H1 (cell line): ENCODE measurements around the gene HDC. TPM values are rescaled to one million over a fixed set of nuclear protein-coding genes. Genes with fewer than 3 reads are reported as not detected.

Experiments
- CTCF ChIA-PET: fragments of 300-600 bp; sonication (Branson Sonifier 250); formaldehyde crosslinking; loops from one replicate; lab custom pipeline; 2021; ENCODE audit not compliant: partially characterized antibody; lab: Charles Lee
- POLR2A ChIA-PET: fragments of 300-600 bp; sonication (Branson Sonifier 250); formaldehyde crosslinking; loops from one replicate; lab custom pipeline; 2021; ENCODE audit warnings: inconsistent platforms; ENCODE audit not compliant: partially characterized antibody; lab: Charles Lee
- DNase-seq, 2 experiments: peaks; one replicate each; pipeline versions ENCODE4 v3.0.0 to v3.0.0-alpha.2; 2010 to 2022; ENCODE audit warnings: low spot score in 2 of 2, low read depth in 1 of 2, mixed read lengths in 1 of 2
- FAIRE-seq: peaks from 2 replicates; lab custom pipeline; 2011; peaks lifted over from hg19 to GRCh38; lab: Jason Lieb, UNC
- H2AFZ ChIP-seq: 2 replicates; pipeline ENCODE4 v1.8.1; 2012; ENCODE audit warnings: low read length, inconsistent platforms
- H2AK5ac ChIP-seq: 2 replicates; pipeline ENCODE4 v1.6.1; 2013; ENCODE audit warnings: low read depth, low read length
- H2BK120ac ChIP-seq: replicated peaks from 2 replicates; pipeline ENCODE3; 2013; ENCODE audit warnings: low read depth, low read length, inconsistent platforms
- H2BK12ac ChIP-seq: 2 replicates; pipeline ENCODE4 v1.6.1; 2013; ENCODE audit warnings: low read depth, low read length
- H2BK15ac ChIP-seq: 2 replicates; pipeline ENCODE4 v1.6.1; 2013; ENCODE audit warnings: low read length
- H2BK20ac ChIP-seq: 2 replicates; pipeline ENCODE4 v1.6.1; 2013; ENCODE audit warnings: low read length
- H2BK5ac ChIP-seq: 2 replicates; pipeline ENCODE4 v1.6.1; 2013; ENCODE audit warnings: low read depth, low read length
- H3K14ac ChIP-seq: 2 replicates; pipeline ENCODE4 v1.6.1; 2013; ENCODE audit warnings: inconsistent platforms; ENCODE audit not compliant: insufficient read length
- H3K18ac ChIP-seq: 2 replicates; pipeline ENCODE4 v1.6.1; 2013; ENCODE audit warnings: low read length; ENCODE audit errors: extremely low read depth
- H3K23ac ChIP-seq: 2 replicates; pipeline ENCODE4 v1.6.1; 2013; ENCODE audit warnings: inconsistent platforms; ENCODE audit not compliant: insufficient read length
- H3K23me2 ChIP-seq: 2 replicates; pipeline ENCODE4 v1.6.1; 2013; ENCODE audit warnings: low read depth, low read length
- H3K27ac ChIP-seq: 2 replicates; pipeline ENCODE4 v1.6.1; 2011; ENCODE audit warnings: low read depth, low read length, inconsistent platforms
- H3K27me3 ChIP-seq, 4 experiments: replicated peaks in 1 of 4; 1 replicate in 1 of 4; 2 replicates in 3 of 4; pipeline versions ENCODE4 v1.6.1 to v1.8.1; 2011 to 2013; ENCODE audit warnings: low read length in 3 of 4, mild to moderate bottlenecking in 3 of 4, inconsistent platforms in 2 of 4, mixed read lengths in 2 of 4, moderate library complexity in 1 of 4; ENCODE audit not compliant: control insufficient read depth in 3 of 4, insufficient read depth in 3 of 4; ENCODE audit errors: extremely low read depth in 1 of 4
- H3K36me3 ChIP-seq, 4 experiments: 2 replicates each; pipeline versions ENCODE4 v1.6.1 to v1.8.1; 2011 to 2013; ENCODE audit warnings: mild to moderate bottlenecking in 4 of 4, low read length in 3 of 4, moderate library complexity in 2 of 4, control low read depth in 1 of 4, inconsistent platforms in 1 of 4; ENCODE audit not compliant: insufficient read depth in 4 of 4, control insufficient read depth in 2 of 4
- H3K4ac ChIP-seq: replicated peaks from 2 replicates; pipeline ENCODE3; 2013; ENCODE audit warnings: low read length, low read depth, mixed read lengths, inconsistent platforms; ENCODE audit not compliant: insufficient read length
- H3K4me1 ChIP-seq, 4 experiments: replicated peaks in 1 of 4; 1 replicate in 1 of 4; 2 replicates in 3 of 4; pipeline versions ENCODE4 v1.6.1 to v1.8.1; 2011 to 2013; ENCODE audit warnings: low read length in 3 of 4, inconsistent platforms in 2 of 4, mixed read lengths in 1 of 4; ENCODE audit not compliant: insufficient read depth in 4 of 4, control insufficient read depth in 3 of 4
- H3K4me2 ChIP-seq, 2 experiments: 2 replicates each; pipeline versions ENCODE4 v1.6.1 to v1.8.1; 2011 to 2013; ENCODE audit warnings: low read depth in 2 of 2, low read length in 2 of 2, control low read depth in 1 of 2, inconsistent platforms in 1 of 2, mild to moderate bottlenecking in 1 of 2; ENCODE audit not compliant: insufficient read depth in 1 of 2
- H3K4me3 ChIP-seq, 4 experiments: fragments of 200-600, 300-600 bp in 1 of 4; sonication (generic), shearing (Covaris generic), sonication (Bioruptor Twin) in 1 of 4; 2 replicates each; pipeline versions ENCODE4 v1.5.1 to v1.8.1; 2011 to 2016; ENCODE audit warnings: low read length in 4 of 4, low read depth in 3 of 4, control low read depth in 2 of 4, inconsistent platforms in 2 of 4, mild to moderate bottlenecking in 2 of 4, mixed read lengths in 1 of 4, moderate library complexity in 1 of 4; ENCODE audit not compliant: insufficient read depth in 2 of 4; ENCODE audit errors: extremely low read depth in 1 of 4
- H3K56ac ChIP-seq: replicated peaks from 2 replicates; pipeline ENCODE3; 2013; ENCODE audit warnings: low read depth, mild to moderate bottlenecking, mixed read lengths, low read length, inconsistent platforms; ENCODE audit not compliant: insufficient read length
- H3K79me1 ChIP-seq: 2 replicates; pipeline ENCODE4 v1.6.1; 2013; ENCODE audit warnings: low read depth, low read length, control low read depth
- H3K79me2 ChIP-seq, 2 experiments: 2 replicates each; pipeline versions ENCODE4 v1.6.1 to v1.8.1; 2012 to 2013; ENCODE audit warnings: low read length in 2 of 2, mild to moderate bottlenecking in 2 of 2, inconsistent platforms in 1 of 2; ENCODE audit not compliant: insufficient read depth in 2 of 2, control insufficient read depth in 1 of 2
- H3K9ac ChIP-seq, 4 experiments: replicated peaks in 1 of 4; 1 replicate in 1 of 4; 2 replicates in 3 of 4; pipeline versions ENCODE4 v1.6.1 to v1.8.1; 2011 to 2013; ENCODE audit warnings: low read depth in 3 of 4, low read length in 3 of 4, control low read depth in 2 of 4, mild to moderate bottlenecking in 2 of 4, moderate library complexity in 2 of 4, inconsistent platforms in 1 of 4; ENCODE audit errors: extremely low read depth in 1 of 4
- H3K9me3 ChIP-seq, 2 experiments: 2 replicates each; pipeline versions ENCODE4 v1.6.1 to v1.8.1; 2012 to 2013; ENCODE audit warnings: mild to moderate bottlenecking in 2 of 2, moderate library complexity in 2 of 2, control low read depth in 1 of 2, inconsistent platforms in 1 of 2, low read depth in 1 of 2, low read length in 1 of 2, mixed read lengths in 1 of 2; ENCODE audit not compliant: insufficient read depth in 2 of 2
- H4K20me1 ChIP-seq, 2 experiments: replicated peaks in 1 of 2; 2 replicates each; pipeline versions ENCODE3 to v1.8.1; 2011 to 2013; ENCODE audit warnings: inconsistent platforms in 2 of 2, low read length in 2 of 2, mild to moderate bottlenecking in 1 of 2; ENCODE audit not compliant: insufficient read depth in 2 of 2, control insufficient read depth in 1 of 2
- H4K5ac ChIP-seq: 2 replicates; pipeline ENCODE4 v1.6.1; 2013; ENCODE audit warnings: low read length, low read depth, mixed read lengths, inconsistent platforms; ENCODE audit not compliant: insufficient read length
- H4K8ac ChIP-seq: 2 replicates; pipeline ENCODE4 v1.8.0; 2013; ENCODE audit warnings: mild to moderate bottlenecking, moderate library complexity, low read length, inconsistent platforms; ENCODE audit not compliant: insufficient read depth; ENCODE audit errors: extremely low read depth
- H4K91ac ChIP-seq: replicated peaks from 2 replicates; pipeline ENCODE3; 2013; ENCODE audit warnings: low read length, mixed read lengths, inconsistent platforms; ENCODE audit not compliant: insufficient read length
- BRCA1 ChIP-seq: IDR thresholded peaks from 2 replicates; pipeline ENCODE4 v1.6.1; 2012; ENCODE audit warnings: low read depth, low read length, improper control_type of control experiment
- CEBPB ChIP-seq: IDR thresholded peaks from 2 replicates; pipeline ENCODE4 v1.6.1; 2012; ENCODE audit warnings: low read depth, low read length
- CREB1 ChIP-seq: IDR thresholded peaks from 2 replicates; pipeline ENCODE4 v1.6.1; 2012; ENCODE audit warnings: inconsistent platforms
- GABPA ChIP-seq: IDR thresholded peaks from 2 replicates; pipeline ENCODE4 v1.6.1; 2011; ENCODE audit warnings: mild to moderate bottlenecking, low read length, moderate library complexity, borderline replicate concordance; ENCODE audit not compliant: insufficient read depth
- HDAC2 ChIP-seq, 2 experiments: fragments of 300-600 bp in 1 of 2; sonication (generic) in 1 of 2; IDR thresholded peaks; 2 replicates each; pipeline ENCODE4 v1.6.1; 2011 to 2012; ENCODE audit warnings: low read depth in 2 of 2, low read length in 2 of 2, mild to moderate bottlenecking in 2 of 2, moderate library complexity in 2 of 2, borderline replicate concordance in 1 of 2, inconsistent platforms in 1 of 2
- JUND ChIP-seq: IDR thresholded peaks from 2 replicates; pipeline ENCODE4 v1.6.1; 2011; ENCODE audit warnings: mild to moderate bottlenecking, improper control_type of control experiment, low read length
- KDM4A ChIP-seq: IDR thresholded peaks from one replicate; pipeline ENCODE4 v1.7.1; 2012; ENCODE audit warnings: low read depth, mild to moderate bottlenecking, moderate library complexity, low read length, inconsistent platforms; ENCODE audit not compliant: severe bottlenecking
- KDM5A ChIP-seq: fragments of 200-600 bp; IDR thresholded peaks from 2 replicates; pipeline ENCODE4 v1.7.1; 2012; ENCODE audit warnings: mild to moderate bottlenecking, low read length, inconsistent platforms, mixed read lengths
- NANOG ChIP-seq: IDR thresholded peaks from 2 replicates; pipeline ENCODE4 v1.6.1; 2011; ENCODE audit warnings: low read length, low read depth, mild to moderate bottlenecking, inconsistent platforms; ENCODE audit not compliant: insufficient read depth, poor library complexity, severe bottlenecking
- NRF1 ChIP-seq: IDR thresholded peaks from 2 replicates; pipeline ENCODE4 v1.6.1; 2011; ENCODE audit warnings: mild to moderate bottlenecking, low read depth, low read length, improper control_type of control experiment
- POLR2AphosphoS5 ChIP-seq: IDR thresholded peaks from 2 replicates; pipeline ENCODE4 v1.6.1; 2011; ENCODE audit warnings: low read depth, low read length
- RBBP5 ChIP-seq: IDR thresholded peaks from 2 replicates; pipeline ENCODE4 v1.7.1; 2012; ENCODE audit warnings: low read depth, mild to moderate bottlenecking, inconsistent platforms, low read length, moderate library complexity, borderline replicate concordance
- SP1 ChIP-seq: IDR thresholded peaks from 2 replicates; pipeline ENCODE4 v1.6.1; 2011; ENCODE audit warnings: low read depth, low read length
- WGBS, 2 experiments: shearing (Covaris generic) in 1 of 2; methylation state at CpG; one replicate each; pipeline versions ENCODE4 v1.1.6 to v1.1.7; 2013 to 2015; ENCODE audit warnings: low lambda C conversion rate in 2 of 2, mixed read lengths in 2 of 2, inconsistent platforms in 1 of 2, low coverage in 1 of 2, missing lambda C conversion rate in 1 of 2; ENCODE audit not compliant: insufficient replicate concordance in 2 of 2, insufficient coverage in 1 of 2, insufficient read length in 1 of 2; ENCODE audit errors: extremely low coverage in 1 of 2, missing lambda C conversion rate in 1 of 2; 5-methylcytosine and 5-hydroxymethylcytosine counted together
- polyA plus RNA-seq, 7 experiments: library from polyadenylated mRNA; depleted of rRNA in 3 of 7; stranded (reverse) in 5 of 7; unstranded in 2 of 7; fragments of >200 nt in 5 of 7; fragments of 200-250 nt in 2 of 7; gene quantifications; 1 replicate in 5 of 7; 2 replicates in 1 of 7; 4 replicates in 1 of 7; pipeline versions ENCODE4 v1.2.1 to v1.2.3, GENCODE V29; 2011 to 2013; ENCODE audit warnings: missing spikeins in 2 of 7, mixed read lengths in 2 of 7
- total RNA-seq: library from RNA; stranded (reverse); fragmentation: NEBNext Ultra II Directional; extraction: Animal tissue kit (Norgen Biotek cat#: 25700); gene quantifications from 2 replicates; pipeline ENCODE4 v1.2.1, GENCODE V29; 2021

The HDC gene
- total and polyA plus RNA-seq, 2 of the 8 experiments (the other 6 are each of a cell fraction or from before 2014, with no cell fraction given) = 0.20 to 0.22 TPM

GRCh38 chr15:50257924-50258323 lies 7.6 kb downstream of the HDC start:
- Histone ChIP-seq H3K18ac (no peak overlapping the region), H4K5ac (no peak overlapping the region), H2BK15ac (no peak overlapping the region), H3K14ac (no peak overlapping the region), H3K79me2 (no peaks in the 10 kb centered on the region), H3K4me2 (no peak overlapping the region), H2BK120ac (no peak overlapping the region), H3K4ac (no peak overlapping the region), H3K36me3 (no peaks in the 10 kb centered on the region), H3K4me3 (no peak overlapping the region), H3K27me3 (no peaks in the 10 kb centered on the region), H3K56ac (no peak overlapping the region), H3K23me2 (no peaks in the 10 kb centered on the region), H3K4me1 (no peaks in the 10 kb centered on the region), H4K20me1 (no peaks in the 10 kb centered on the region), H2AK5ac (no peak overlapping the region), H2BK20ac (no peak overlapping the region), H3K23ac (no peak overlapping the region), H3K27ac (no peak overlapping the region), H4K91ac (no peak overlapping the region), H2AFZ (no peak overlapping the region), H4K8ac (no peak overlapping the region), H2BK5ac (no peak overlapping the region), H3K9me3 (no peaks in the 10 kb centered on the region), H2BK12ac (no peak overlapping the region), H3K9ac (no peak overlapping the region), H3K79me1 (no peaks in the 10 kb centered on the region)
- no peak for FAIRE-seq
- CTCF ChIA-PET = interaction anchor here (1.2 kb wide), 1 partner anchor 58 kb away, joined by 5 read pairs; no protein-coding TSS in a partner anchor
- TF ChIP-seq SP1 = no peak
- no peak for TF ChIP-seq BRCA1
- no peak for TF ChIP-seq CREB1
- no peak for TF ChIP-seq POLR2AphosphoS5
- no peak for TF ChIP-seq NANOG
- no peak for TF ChIP-seq KDM5A
- no peak for TF ChIP-seq JUND
- TF ChIP-seq KDM4A = no peak
- no peak for TF ChIP-seq NRF1
- no peak for TF ChIP-seq CEBPB
- no peak for TF ChIP-seq RBBP5
- no peak for TF ChIP-seq GABPA
- TF ChIP-seq HDAC2 (IDR thresholded peaks at IDR 0.05; ENCODE audit: borderline replicate concordance in 1 of 2, low read depth in 2 of 2, low read length in 2 of 2) = no peak
- POLR2A ChIA-PET = no interaction called here
- 90% methylated on average over 3 of the region's 3 CpGs; no CpG with 5 or more reads in 1 of the 2 experiments for WGBS, 2 experiments
- no peak for DNase-seq
